Keratinocyte (primary cell): ENCODE data around the gene GLRX5. TPM values are rescaled to one million over a fixed set of nuclear protein-coding genes. Genes with fewer than 3 reads are reported as not detected.

ENCODE experiments used
- DNase-seq: peaks from one replicate; pipeline ENCODE4 v3.0.0-alpha.2; 2011; ENCODE audit warnings: low read depth, missing footprints, low spot score
- FAIRE-seq: peaks from 2 replicates; lab custom pipeline; 2011; peaks lifted over from hg19 to GRCh38; lab: Jason Lieb, UNC
- H2AFZ ChIP-seq: 2 replicates; pipeline ENCODE4 v1.6.0; 2012; ENCODE audit warnings: low read length, control low read depth, inconsistent platforms; ENCODE audit not compliant: control insufficient read depth
- H3K27ac ChIP-seq: 2 replicates; pipeline ENCODE4 v1.5.1; 2011; ENCODE audit warnings: low read length; ENCODE audit not compliant: control insufficient read depth, insufficient read depth
- H3K27me3 ChIP-seq: 3 replicates; pipeline ENCODE4 v1.6.0; 2011; ENCODE audit warnings: low read length; ENCODE audit not compliant: control insufficient read depth, insufficient read depth; ENCODE audit errors: extremely low read depth
- H3K36me3 ChIP-seq, 2 experiments: 2 replicates in 1 of 2; 3 replicates in 1 of 2; pipeline ENCODE4 v1.5.1; 2011; ENCODE audit warnings: low read length in 2 of 2, mild to moderate bottlenecking in 1 of 2; ENCODE audit not compliant: control insufficient read depth in 2 of 2, insufficient read depth in 2 of 2; ENCODE audit errors: extremely low read depth in 1 of 2
- H3K4me1 ChIP-seq: 3 replicates; pipeline ENCODE4 v1.5.1; 2011; ENCODE audit warnings: low read length; ENCODE audit not compliant: control insufficient read depth, insufficient read depth; ENCODE audit errors: extremely low read depth
- H3K4me2 ChIP-seq: 3 replicates; pipeline ENCODE4 v1.6.0; 2011; ENCODE audit warnings: low read depth, low read length; ENCODE audit not compliant: control insufficient read depth, insufficient read depth; ENCODE audit errors: extremely low read depth
- H3K4me3 ChIP-seq, 3 experiments: fragments of 200-600 bp in 1 of 3; sonication (generic) in 1 of 3; 2 replicates in 2 of 3; 3 replicates in 1 of 3; pipeline ENCODE4 v1.5.1; 2011 to 2016; ENCODE audit warnings: low read length in 3 of 3, mild to moderate bottlenecking in 3 of 3, control low read depth in 2 of 3, inconsistent platforms in 1 of 3, low read depth in 1 of 3, mixed read lengths in 1 of 3, mixed run types in 1 of 3, moderate library complexity in 1 of 3; ENCODE audit not compliant: control insufficient read depth in 2 of 3, insufficient read depth in 2 of 3; ENCODE audit errors: extremely low read depth in 1 of 3
- H3K79me2 ChIP-seq: 2 replicates; pipeline ENCODE4 v1.6.0; 2012; ENCODE audit warnings: low read length; ENCODE audit not compliant: control insufficient read depth, insufficient read depth
- H3K9ac ChIP-seq: 3 replicates; pipeline ENCODE4 v1.6.0; 2011; ENCODE audit warnings: low read length; ENCODE audit not compliant: control insufficient read depth, insufficient read depth; ENCODE audit errors: extremely low read depth
- H3K9me1 ChIP-seq: 3 replicates; pipeline ENCODE4 v1.6.0; 2011; ENCODE audit warnings: low read length; ENCODE audit not compliant: control insufficient read depth, insufficient read depth; ENCODE audit errors: extremely low read depth
- H3K9me3 ChIP-seq: 2 replicates; pipeline ENCODE4 v1.5.1; 2012; ENCODE audit warnings: low read depth, low read length; ENCODE audit not compliant: control insufficient read depth
- H4K20me1 ChIP-seq: 3 replicates; pipeline ENCODE4 v1.6.0; 2011; ENCODE audit warnings: low read length; ENCODE audit not compliant: control insufficient read depth, insufficient read depth; ENCODE audit errors: extremely low read depth
- CTCF ChIP-seq, 3 experiments: IDR thresholded peaks in 1 of 3; conservative IDR thresholded peaks in 1 of 3; optimal IDR thresholded peaks in 1 of 3; 2 replicates in 2 of 3; 3 replicates in 1 of 3; pipeline versions ENCODE3 to v1.5.1; 2011; ENCODE audit warnings: low read length in 3 of 3, mild to moderate bottlenecking in 3 of 3, moderate library complexity in 2 of 3, control low read depth in 1 of 3, inconsistent platforms in 1 of 3; ENCODE audit not compliant: insufficient read depth in 2 of 3; ENCODE audit errors: extremely low read depth in 1 of 3
- EZH2 ChIP-seq: IDR thresholded peaks from one replicate; pipeline ENCODE4 v1.6.1; 2012; ENCODE audit warnings: inconsistent platforms, mild to moderate bottlenecking, low read length, moderate library complexity
- dilution Hi-C: fragments of 300-500 bp; cut with MboI; formaldehyde crosslinking; loops from one replicate; pipeline ENCODE4 v1.7.0; 2020; ENCODE audit warnings: low sequenced_read_pairs; ENCODE audit not compliant: extremely low pct_ligation_motif_present
- polyA plus RNA-seq, 5 experiments: library from polyadenylated mRNA; depleted of rRNA in 3 of 5; stranded (reverse) in 3 of 5; stranded (forward) in 1 of 5; unstranded in 1 of 5; fragments of >200 nt; gene quantifications; 1 replicate in 1 of 5; 2 replicates in 3 of 5; 3 replicates in 1 of 5; pipeline versions ENCODE4 v1.2.1 to v1.2.3, GENCODE V29; 2011 to 2012; ENCODE audit warnings: missing spikeins in 2 of 5, low read depth in 1 of 5, low replicate concordance in 1 of 5

GLRX5 gene
- polyA plus RNA-seq, 1 donor (not counting 4 experiments of a cell fraction or from before 2014, with no cell fraction given) = 60.9 TPM

- no peak for FAIRE-seq
Observed at GRCh38 chr14:95500772-95501401, 34.0 kb upstream of the GLRX5 start.

GRCh38 chr14:95502381-95502950, 32.4 kb upstream of the GLRX5 start:
- H3K79me2 ChIP-seq = no peaks in the 10 kb centered on the region

More at GRCh38 chr14:95500772-95501401, 34.0 kb upstream of the GLRX5 start:
- TF ChIP-seq EZH2 (no peak), CTCF (optimal IDR thresholded peaks at IDR 0.05 in 1 of 3, IDR thresholded peaks at IDR 0.05 in 1 of 3, conservative IDR thresholded peaks at IDR 0.05 in 1 of 3; ENCODE audit: extremely low read depth in 1 of 3, insufficient read depth in 2 of 3, low read length in 3 of 3) (no peak)
- H2AFZ ChIP-seq = no peak overlapping the region
- no peaks in the 10 kb centered on the region for H3K9me1 ChIP-seq
- H3K4me2 ChIP-seq = no peak overlapping the region
- no peak overlapping the region for H3K9ac ChIP-seq
- H3K79me2 ChIP-seq = no peaks in the 10 kb centered on the region
- DNase-seq = no peak
- no peak overlapping the region for H3K4me3 ChIP-seq
- H4K20me1 ChIP-seq = peaks cover 2% of the 10 kb centered on the region
- peaks cover 3% of the 10 kb centered on the region for H3K4me1 ChIP-seq
- no peaks in the 10 kb centered on the region for H3K9me3 ChIP-seq
- no peaks in the 10 kb centered on the region for H3K27me3 ChIP-seq
- H3K27ac ChIP-seq = no peak overlapping the region
- H3K36me3 ChIP-seq = no peaks in the 10 kb centered on the region
- dilution Hi-C loops = no loop called here

More at GRCh38 chr14:95502381-95502950, 32.4 kb upstream of the GLRX5 start:
- Histone ChIP-seq H3K9me3 (no peaks in the 10 kb centered on the region), H4K20me1 (peaks cover 2% of the 10 kb centered on the region), H3K27ac (no peak overlapping the region), H3K4me2 (no peak overlapping the region), H3K4me3 (no peak overlapping the region), H2AFZ (no peak overlapping the region), H3K4me1 (peaks cover 10% of the 10 kb centered on the region), H3K9me1 (peaks cover 2% of the 10 kb centered on the region), H3K9ac (no peak overlapping the region), H3K36me3 (peaks cover 0 to 3% of the 10 kb centered on the region in 2 experiments), H3K27me3 (no peaks in the 10 kb centered on the region)
- DNase-seq (no peak), FAIRE-seq (no peak)
- TF ChIP-seq CTCF (optimal IDR thresholded peaks at IDR 0.05 in 1 of 3, IDR thresholded peaks at IDR 0.05 in 1 of 3, conservative IDR thresholded peaks at IDR 0.05 in 1 of 3; ENCODE audit: extremely low read depth in 1 of 3, insufficient read depth in 2 of 3, low read length in 3 of 3) (no peak), EZH2 (no peak)
- dilution Hi-C loops = no loop called here
